Activated gamma-delta T cell (primary cell): ENCODE results near the gene HTN1.
"Not testable (repeated sequence)": the region's sequence is repeated elsewhere in the genome, so short reads cannot be mapped to it uniquely, and the experiment has no call there.

Source experiments
- DNase-seq: peaks from one replicate; lab custom pipeline; 2025; lab: John Stamatoyannopoulos, UW
- total RNA-seq, 2 donors: gene quantifications; one replicate each; lab custom pipeline; 2026; lab: John Stamatoyannopoulos, UW

The HTN1 gene
- total RNA-seq, result 0 reads per million in 2 donors

DNA sequence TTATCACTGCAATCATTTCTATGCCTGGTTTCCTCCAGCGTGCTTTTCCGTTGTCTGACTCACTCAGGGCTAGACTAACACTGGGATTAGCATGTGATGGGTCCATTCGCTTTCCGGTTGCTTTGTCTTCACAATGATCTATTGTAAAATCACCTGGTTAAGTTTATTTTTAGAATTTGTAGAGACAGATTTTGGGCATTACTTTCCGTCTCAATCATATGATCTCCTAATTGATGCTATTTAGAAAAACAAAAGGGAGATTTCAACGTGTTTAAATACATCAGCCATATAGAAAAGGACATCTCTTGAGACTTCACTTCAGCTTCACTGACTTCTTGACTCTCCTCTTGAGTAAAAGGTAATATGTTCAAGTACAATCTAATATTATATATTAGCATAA, at the start of gene HTN1:
TSS of gene HTN1 (plus strand) at position 301 of the 400 bp plus-strand sequence. CDS start 2,639 bp downstream, outside the sequence.
- not testable (repeated sequence) for DNase-seq

DNA sequence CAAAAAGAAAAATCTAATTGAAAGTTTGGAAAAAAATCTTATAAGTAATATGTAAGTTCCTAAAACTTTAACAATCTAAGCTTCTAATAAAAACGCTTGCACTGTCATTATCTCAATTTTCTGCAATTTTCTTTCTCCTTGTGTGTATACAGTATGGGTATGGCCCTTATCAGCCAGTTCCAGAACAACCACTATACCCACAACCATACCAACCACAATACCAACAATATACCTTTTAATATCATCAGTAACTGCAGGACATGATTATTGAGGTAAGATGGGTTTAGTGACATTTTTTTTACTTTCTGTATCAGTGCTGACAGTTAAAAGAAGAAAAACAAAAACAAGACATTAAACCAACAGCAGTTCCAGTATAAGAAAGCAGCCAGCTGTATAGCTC, 49.5 kb upstream of the HTN1 start:
- DNase-seq, result no peak

- DNase-seq, result no peak
Observed at GRCh38 chr4:70002507-70002906, 47.7 kb upstream of the HTN1 start.

- DNase-seq, result no peak
Observed at GRCh38 chr4:70008771-70009170, 41.5 kb upstream of the HTN1 start.

GRCh38 chr4:70019006-70019405, 31.2 kb upstream of the HTN1 start:
- DNase-seq, result not testable (repeated sequence)

- no peak for DNase-seq
Observed at GRCh38 chr4:70023218-70023617, 27.0 kb upstream of the HTN1 start.

DNA sequence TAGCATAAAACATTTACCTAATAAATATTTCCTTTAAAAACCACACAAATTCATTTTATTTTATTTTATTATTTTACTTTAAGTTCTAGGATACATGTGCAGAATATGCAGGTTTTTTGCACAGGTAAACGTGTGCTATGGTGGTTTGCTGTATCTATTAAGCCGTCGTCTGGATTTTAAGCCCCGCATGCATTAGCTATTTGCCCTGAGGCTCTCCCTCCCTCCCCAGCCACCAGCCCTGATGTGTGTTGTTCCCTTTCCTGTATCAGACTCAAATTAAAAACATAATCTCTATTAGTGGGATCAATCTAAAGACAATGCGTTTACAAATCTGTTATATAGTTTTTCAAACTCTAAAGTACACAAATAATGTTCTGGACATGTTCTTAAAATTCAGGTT, 23.2 kb upstream of the HTN1 start:
- DNase-seq, result no peak

DNA sequence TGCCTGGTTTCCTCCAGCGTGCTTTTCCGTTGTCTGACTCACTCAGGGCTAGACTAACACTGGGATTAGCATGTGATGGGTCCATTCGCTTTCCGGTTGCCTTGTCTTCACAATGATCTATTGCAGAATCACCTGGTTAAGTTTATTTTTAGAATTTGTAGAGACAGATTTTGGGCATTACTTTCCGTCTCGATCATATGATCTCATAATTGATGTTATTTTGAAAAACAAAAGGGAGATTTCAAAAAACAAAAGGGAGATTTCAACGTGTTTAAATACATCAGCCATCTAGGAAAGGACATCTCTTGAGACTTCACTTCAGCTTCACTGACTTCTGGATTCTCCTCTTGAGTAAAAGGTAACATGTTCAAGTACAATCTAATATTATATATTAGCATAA, 22.1 kb upstream of the HTN1 start, which contains the start of gene HTN3:
TSS of gene HTN3 (plus strand) at position 301 of the 400 bp plus-strand sequence. CDS start 2,282 bp downstream, outside the sequence.
- not testable (repeated sequence) for DNase-seq

DNA sequence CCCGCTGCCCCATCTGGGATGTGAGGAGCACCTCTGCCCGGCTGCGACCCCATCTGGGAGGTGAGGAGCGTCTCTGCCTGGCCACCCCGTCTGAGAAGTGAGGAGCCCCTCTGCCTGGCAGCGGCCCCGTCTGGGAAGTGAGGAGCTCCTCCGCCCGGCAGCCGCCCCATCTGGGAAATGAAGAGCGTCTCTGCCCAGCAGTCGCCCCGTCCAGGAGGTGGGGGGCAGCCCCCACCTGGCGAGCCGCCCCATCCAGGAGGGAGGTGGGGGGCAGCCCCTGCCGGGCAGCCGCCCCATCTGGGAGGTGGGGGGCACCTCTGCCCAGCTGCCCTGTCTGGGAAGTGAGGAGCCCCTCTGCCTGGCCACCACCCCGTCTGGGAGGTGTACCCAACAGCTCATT, 12.7 kb upstream of the HTN1 start:
- DNase-seq, result peak; percentile 5

- not testable (repeated sequence) for DNase-seq
Observed at GRCh38 chr4:70039928-70040327, 10.3 kb upstream of the HTN1 start.

DNA sequence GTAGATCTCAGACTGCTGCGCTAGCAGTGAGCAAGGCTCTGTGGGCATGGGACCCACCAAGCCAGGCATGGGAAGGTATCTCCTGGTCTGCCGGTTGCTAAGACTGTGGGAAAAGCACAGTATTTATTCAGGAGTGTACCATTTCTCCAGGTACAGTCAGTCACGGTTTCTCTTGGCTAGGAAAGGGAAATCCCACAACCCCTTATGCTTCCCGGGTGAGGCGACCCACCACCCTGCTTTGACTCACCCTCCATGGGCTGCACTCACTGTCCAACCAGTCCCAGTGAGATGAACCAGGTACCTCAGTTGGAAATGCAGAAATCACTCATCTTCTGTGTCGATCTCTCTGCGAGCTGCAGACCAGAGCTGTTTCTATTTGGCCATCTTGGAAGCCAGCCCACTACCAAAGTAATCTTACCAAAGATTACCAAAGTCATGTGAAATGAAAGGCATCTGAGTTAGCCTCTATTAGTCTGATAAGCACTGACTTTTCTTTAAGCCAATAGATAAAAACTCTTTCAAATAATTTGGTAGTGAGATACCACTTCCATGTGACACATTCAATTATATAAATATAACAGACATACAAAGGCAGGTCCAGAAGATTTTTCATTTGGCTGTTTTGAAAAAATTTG, 8.5 kb upstream of the HTN1 start:
- DNase-seq, result no peak

- DNase-seq, result not testable (repeated sequence)
Observed at GRCh38 chr4:70056534-70056933, 6.3 kb downstream of the HTN1 start.

- no peak for DNase-seq
Observed at GRCh38 chr4:70057651-70058050, 7.4 kb downstream of the HTN1 start.

DNA sequence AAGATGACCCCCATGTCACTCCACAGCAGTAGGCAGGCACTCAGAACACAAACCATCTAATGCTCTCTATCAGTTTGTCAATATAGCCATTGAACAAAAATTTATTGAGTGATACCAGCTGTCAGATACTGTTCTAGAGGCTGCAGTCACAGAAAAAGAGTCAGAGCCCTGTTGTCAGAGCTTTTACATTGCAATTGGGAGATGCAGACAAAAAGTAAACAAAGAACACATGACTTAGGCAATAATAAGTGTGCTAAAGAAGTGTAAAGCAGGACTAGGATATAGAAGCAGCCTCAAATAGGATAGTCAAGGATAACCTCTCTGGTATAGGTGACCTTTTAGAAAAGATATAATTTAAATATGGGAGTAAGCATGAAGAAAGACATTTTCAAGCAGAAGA, 8.9 kb downstream of the HTN1 start:
- no peak for DNase-seq

DNA sequence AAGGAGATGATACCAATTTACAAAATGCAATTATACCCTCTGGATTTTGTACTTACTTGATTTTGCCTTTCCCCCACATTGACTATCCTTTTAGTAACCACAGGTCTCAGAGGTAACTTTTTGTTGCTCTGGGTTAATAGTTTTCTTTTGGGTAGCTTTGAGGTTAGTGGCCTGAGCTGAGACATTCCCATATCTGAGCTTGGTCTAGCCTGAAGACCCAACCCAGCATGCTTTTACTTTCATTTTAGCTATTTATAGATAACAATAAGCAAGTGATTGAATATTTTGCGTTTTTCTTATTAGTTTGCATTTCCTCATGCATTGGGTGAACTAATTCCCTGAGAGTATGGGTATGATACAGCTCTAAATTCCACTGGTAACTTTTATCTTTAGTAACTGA, 11.8 kb downstream of the HTN1 start:
- no peak for DNase-seq

DNA sequence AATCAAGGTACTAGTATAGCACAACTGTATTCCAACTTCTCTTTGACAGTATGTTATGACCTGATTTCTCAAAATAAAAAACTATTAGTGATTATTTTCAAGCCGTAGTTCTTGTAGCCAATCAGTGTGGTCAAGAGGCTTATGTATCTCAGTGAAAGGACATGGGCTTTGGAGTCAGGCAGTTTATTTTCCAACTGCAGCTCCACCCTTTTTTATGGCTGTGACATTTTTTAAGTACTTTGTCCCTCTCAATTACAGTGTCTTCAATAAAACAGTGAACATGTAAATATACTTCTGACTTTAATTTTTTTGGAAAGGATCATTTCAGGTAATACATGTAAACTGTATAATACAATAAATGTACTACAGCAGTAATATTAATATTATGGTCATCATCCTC, 30.0 kb downstream of the HTN1 start:
- no peak for DNase-seq

GRCh38 chr4:70099206-70099605, 49.0 kb downstream of the HTN1 start:
- DNase-seq, result no peak
